ENCODE data around the gene ALOX5AP. TPM values are rescaled to one million over a fixed set of nuclear protein-coding genes. Genes with fewer than 3 reads are reported as not detected.

ALOX5AP gene
- total and polyA plus RNA-seq, 2 experiments from 2014 or later = 0.49 TPM; not detected in 1

GRCh38 chr13:30789166-30789862 is 54.0 kb downstream of the ALOX5AP start:
- in situ Hi-C loops (cut with MboI) = no loop called here
- no peaks in the 10 kb centered on the region for H3K79me2 ChIP-seq (ENCODE audit: insufficient read depth)
- no peaks in the 10 kb centered on the region for H3K27me3 ChIP-seq (replicated peaks; ENCODE audit: insufficient read depth)
- no peak overlapping the region for H3K4me3 ChIP-seq
- H4K20me1 ChIP-seq (ENCODE audit: insufficient read depth) = no peaks in the 10 kb centered on the region
- no peaks in the 10 kb centered on the region for H3K9me2 ChIP-seq (ENCODE audit: insufficient read depth)
- DNase-seq = peak; percentile 8
- TF ChIP-seq EZH2phosphoT487 (IDR thresholded peaks at IDR 0.05; ENCODE audit: insufficient read depth, low read depth) = no peak
- peaks cover 33% of the 10 kb centered on the region for H3K4me1 ChIP-seq (ENCODE audit: insufficient read depth)
- H2AFZ ChIP-seq = no peak overlapping the region
- 82 to 84% methylated on average over 3 of the region's 3 CpGs for WGBS, 2 experiments (ENCODE audit: low coverage in 1 of 2, low lambda C conversion rate in 2 of 2, missing lambda C conversion rate in 2 of 2)
- no peak overlapping the region for H3K4me2 ChIP-seq (ENCODE audit: unreplicated experiment)
- no peak overlapping the region for H3K9ac ChIP-seq
- no peak overlapping the region for H3K27ac ChIP-seq
- H3K36me3 ChIP-seq (ENCODE audit: low read depth) = no peaks in the 10 kb centered on the region
- H3K9me3 ChIP-seq (ENCODE audit: low read depth) = no peaks in the 10 kb centered on the region
- peaks cover 13% of the 10 kb centered on the region; the same call in 1 of the 2 replicates for H3F3A ChIP-seq (ENCODE audit: insufficient read depth)

- Histone ChIP-seq H3K9me3 (ENCODE audit: low read depth) (no peaks in the 10 kb centered on the region), H3K9ac (no peak overlapping the region), H3K27ac (no peak overlapping the region), H4K20me1 (ENCODE audit: insufficient read depth) (no peaks in the 10 kb centered on the region), H3K79me2 (ENCODE audit: insufficient read depth) (no peaks in the 10 kb centered on the region), H3F3A (ENCODE audit: insufficient read depth) (peaks cover 13% of the 10 kb centered on the region; the same call in 1 of the 2 replicates), H3K9me2 (ENCODE audit: insufficient read depth) (no peaks in the 10 kb centered on the region), H2AFZ (no peak overlapping the region), H3K27me3 (replicated peaks; ENCODE audit: insufficient read depth) (no peaks in the 10 kb centered on the region), H3K4me2 (ENCODE audit: unreplicated experiment) (no peak overlapping the region), H3K4me3 (no peak overlapping the region), H3K4me1 (ENCODE audit: insufficient read depth) (peaks cover 34% of the 10 kb centered on the region), H3K36me3 (ENCODE audit: low read depth) (no peaks in the 10 kb centered on the region)
- no peak for TF ChIP-seq EZH2 (IDR thresholded peaks at IDR 0.05; ENCODE audit: insufficient read depth, poor library complexity, severe bottlenecking)
- TF ChIP-seq EZH2phosphoT487 (IDR thresholded peaks at IDR 0.05; ENCODE audit: insufficient read depth, low read depth) = no peak
- in situ Hi-C loops (cut with MboI) = loop anchor here (5.0 kb wide), 1 partner anchor 103 kb away; no protein-coding TSS in a partner anchor
- DNase-seq = no peak
- 98 to 100% methylated on average over 2 of the region's 2 CpGs for WGBS, 2 experiments (ENCODE audit: low coverage in 1 of 2, low lambda C conversion rate in 2 of 2, missing lambda C conversion rate in 2 of 2)
Measured at GRCh38 chr13:30790592-30790991, 55.2 kb downstream of the ALOX5AP start.

GRCh38 chr13:30791354-30792001 is 56.1 kb downstream of the ALOX5AP start:
- Histone ChIP-seq H3K27ac (no peak overlapping the region), H2AFZ (0 out of 2 replicates have a peak overlapping the region, but pooled peaks have one; percentile 5), H3K9me3 (ENCODE audit: low read depth) (no peaks in the 10 kb centered on the region), H3K4me2 (ENCODE audit: unreplicated experiment) (peak overlapping the region; percentile 67), H3F3A (ENCODE audit: insufficient read depth) (peaks cover 14% of the 10 kb centered on the region), H3K4me1 (ENCODE audit: insufficient read depth) (peaks cover 43% of the 10 kb centered on the region), H3K36me3 (ENCODE audit: low read depth) (no peaks in the 10 kb centered on the region), H3K9me2 (ENCODE audit: insufficient read depth) (no peaks in the 10 kb centered on the region), H3K4me3 (no peak overlapping the region), H3K27me3 (replicated peaks; ENCODE audit: insufficient read depth) (no peaks in the 10 kb centered on the region), H3K79me2 (ENCODE audit: insufficient read depth) (no peaks in the 10 kb centered on the region), H4K20me1 (ENCODE audit: insufficient read depth) (no peaks in the 10 kb centered on the region), H3K9ac (no peak overlapping the region)
- TF ChIP-seq EZH2phosphoT487 (IDR thresholded peaks at IDR 0.05; ENCODE audit: insufficient read depth, low read depth) (no peak), EZH2 (IDR thresholded peaks at IDR 0.05; ENCODE audit: insufficient read depth, poor library complexity, severe bottlenecking) (no peak)
- in situ Hi-C loops (cut with MboI) = loop anchor here (5.0 kb wide), 1 partner anchor 104 kb away; no protein-coding TSS in a partner anchor
- DNase-seq = peak; percentile 46
- 34 to 38% methylated on average over 11 of the region's 11 CpGs for WGBS, 2 experiments (ENCODE audit: low coverage in 1 of 2, low lambda C conversion rate in 2 of 2, missing lambda C conversion rate in 2 of 2)

- Histone ChIP-seq H3K9ac (peak overlapping the region; percentile 44; the same call in 1 of the 2 replicates), H3K4me3 (peak overlapping the region; percentile 27; the same call in 1 of the 2 replicates)
Measured at GRCh38 chr13:30792285-30793000, 57.1 kb downstream of the ALOX5AP start.

More at GRCh38 chr13:30792285-30793000, 57.1 kb downstream of the ALOX5AP start:
- peak overlapping the region; percentile 46 for H3K27ac ChIP-seq
- H3K36me3 ChIP-seq (ENCODE audit: low read depth) = no peaks in the 10 kb centered on the region
- H3K9me2 ChIP-seq (ENCODE audit: insufficient read depth) = no peaks in the 10 kb centered on the region
- peak; percentile 98 for DNase-seq
- 8 to 9% methylated on average over 12 of the region's 12 CpGs for WGBS, 2 experiments (ENCODE audit: low coverage in 1 of 2, low lambda C conversion rate in 2 of 2, missing lambda C conversion rate in 2 of 2)
- H3K4me1 ChIP-seq (ENCODE audit: insufficient read depth) = peaks cover 53% of the 10 kb centered on the region
- H3K9me3 ChIP-seq (ENCODE audit: low read depth) = no peaks in the 10 kb centered on the region
- H3K4me2 ChIP-seq (ENCODE audit: unreplicated experiment) = peak overlapping the region; percentile 67
- no peaks in the 10 kb centered on the region for H3K27me3 ChIP-seq (replicated peaks; ENCODE audit: insufficient read depth)
- H2AFZ ChIP-seq = peak overlapping the region; percentile 65; the same call in 1 of the 2 replicates
- peaks cover 22% of the 10 kb centered on the region for H3F3A ChIP-seq (ENCODE audit: insufficient read depth)
- no peaks in the 10 kb centered on the region for H4K20me1 ChIP-seq (ENCODE audit: insufficient read depth)
- in situ Hi-C loops (cut with MboI) = loop anchor here (5.0 kb wide), 1 partner anchor 105 kb away; no protein-coding TSS in a partner anchor
- no peak for TF ChIP-seq EZH2 (IDR thresholded peaks at IDR 0.05; ENCODE audit: insufficient read depth, poor library complexity, severe bottlenecking)
- TF ChIP-seq EZH2phosphoT487 (IDR thresholded peaks at IDR 0.05; ENCODE audit: insufficient read depth, low read depth) = no peak
- no peaks in the 10 kb centered on the region for H3K79me2 ChIP-seq (ENCODE audit: insufficient read depth)

Measured in GM23248 (cell line).